Measurements from ENCODE around the gene GABRE.

DNA sequence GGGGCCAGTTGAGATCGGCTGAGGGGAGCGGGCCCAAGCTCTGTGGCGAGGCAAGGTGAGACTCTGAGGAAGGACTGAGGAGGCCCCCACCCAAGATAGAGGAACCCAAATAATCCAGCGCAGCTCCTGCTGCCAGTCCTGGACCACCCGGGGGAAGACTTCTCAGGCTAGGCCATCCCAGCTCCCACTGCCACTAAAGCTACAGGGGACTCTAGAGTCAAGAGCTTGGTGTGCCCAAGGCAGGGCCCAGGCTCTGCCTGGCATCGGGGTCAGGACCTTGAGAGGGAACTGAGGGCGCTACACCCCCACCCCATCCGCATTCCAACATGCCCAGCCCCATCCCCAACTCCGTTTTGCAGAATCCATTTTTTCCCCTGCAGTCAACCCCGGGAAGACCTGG, 53.2 kb downstream of the GABRE start:
- no peak for TF ChIP-seq CTCF (IDR thresholded peaks at IDR 0.05)
- no peak for TF ChIP-seq POLR2A (IDR thresholded peaks at IDR 0.05)

All from ovary (tissue), 3 donors.